HepG2 (cell line): ENCODE results near the gene TPRN. TPM values are rescaled to one million over a fixed set of nuclear protein-coding genes. Genes with fewer than 3 reads are reported as not detected.

Experiments used
- ATAC-seq: fragments of 200-7000 bp; cut with Tn5 transposase; 3 replicates; pipeline ENCODE4 v1.9.1; 2020; ENCODE audit warnings: mild to moderate bottlenecking, moderate library complexity
- BruUV-seq: library from RNA; stranded (reverse); fragments of 400-500 nt; replicated peaks from 2 replicates; lab custom pipeline; 2021; lab: Mats Ljungman, UMichigan
- CTCF ChIA-PET: fragments of 300-600 bp; formaldehyde crosslinking; extraction: SDS; loops from one replicate; lab custom pipeline; 2021; ENCODE audit warnings: low total read pairs, inconsistent platforms, low intra/inter-chr PET ratio; lab: Yijun Ruan, JAX
- POLR2A ChIA-PET: fragments of 350-600 bp; sonication (Branson Sonifier 250); formaldehyde crosslinking; loops from one replicate; lab custom pipeline; 2020; ENCODE audit warnings: antibody characterized with exemption, inconsistent platforms; lab: Yijun Ruan, JAX
- DNase-seq: peaks from one replicate; pipeline ENCODE4 v3.0.0-alpha.2; 2015; ENCODE audit warnings: low spot score
- FAIRE-seq: peaks from 3 replicates; lab custom pipeline; 2011; peaks lifted over from hg19 to GRCh38; lab: Jason Lieb, UNC
- H2AFZ ChIP-seq: one replicate; pipeline ENCODE4 v1.6.1; 2011; ENCODE audit warnings: low read length, inconsistent platforms
- H3K27ac ChIP-seq: fragments of 300-600 bp; 3 replicates; pipeline ENCODE4 v1.8.0; 2011; ENCODE audit warnings: mixed run types, mild to moderate bottlenecking, mixed read lengths, low read length, inconsistent platforms; ENCODE audit not compliant: insufficient read depth; ENCODE audit errors: extremely low read length
- H3K27me3 ChIP-seq, 2 experiments: fragments of 200-600 bp in 1 of 2; 2 replicates in 1 of 2; 3 replicates in 1 of 2; pipeline versions ENCODE4 v1.6.0 to v1.8.0; 2011; ENCODE audit warnings: low read length in 2 of 2, mild to moderate bottlenecking in 2 of 2, moderate library complexity in 2 of 2, inconsistent platforms in 1 of 2; ENCODE audit not compliant: insufficient read depth in 2 of 2, control insufficient read depth in 1 of 2
- H3K36me3 ChIP-seq, 2 experiments: fragments of 200-600 bp in 1 of 2; replicated peaks in 1 of 2; 2 replicates in 1 of 2; 3 replicates in 1 of 2; pipeline versions ENCODE4 v1.5.1 to v1.8.0; 2011; ENCODE audit warnings: low read length in 2 of 2, inconsistent platforms in 1 of 2; ENCODE audit not compliant: insufficient read depth in 2 of 2, control insufficient read depth in 1 of 2
- H3K4me1 ChIP-seq: 2 replicates; pipeline ENCODE4 v1.5.1; 2012; ENCODE audit warnings: low read length, inconsistent platforms; ENCODE audit not compliant: insufficient read depth
- H3K4me2 ChIP-seq: 2 replicates; pipeline ENCODE4 v1.6.0; 2011; ENCODE audit warnings: low read depth, low read length, inconsistent platforms
- H3K4me3 ChIP-seq, 3 experiments: fragments of 200-600 bp in 1 of 3; sonication (generic), shearing (Covaris generic) in 1 of 3; replicated peaks in 1 of 3; 2 replicates each; pipeline ENCODE4 v1.5.1; 2011 to 2016; ENCODE audit warnings: low read length in 3 of 3, inconsistent platforms in 2 of 3, low read depth in 2 of 3, mild to moderate bottlenecking in 2 of 3, control low read depth in 1 of 3, mixed read lengths in 1 of 3; ENCODE audit not compliant: insufficient read depth in 1 of 3
- H3K79me2 ChIP-seq: one replicate; pipeline ENCODE4 v1.6.1; 2011; ENCODE audit warnings: low read length, inconsistent platforms; ENCODE audit not compliant: insufficient read depth
- H3K9ac ChIP-seq: 2 replicates; pipeline ENCODE4 v1.6.0; 2011; ENCODE audit warnings: mild to moderate bottlenecking, low read depth, low read length, inconsistent platforms; ENCODE audit not compliant: insufficient read depth
- H3K9me3 ChIP-seq: 2 replicates; pipeline ENCODE4 v1.5.1; 2012; ENCODE audit warnings: mild to moderate bottlenecking, low read length
- H4K20me1 ChIP-seq: 2 replicates; pipeline ENCODE4 v1.6.0; 2011; ENCODE audit warnings: inconsistent platforms, mild to moderate bottlenecking, low read length, moderate library complexity; ENCODE audit not compliant: insufficient read depth
- FOXM1 ChIP-seq: sonication (generic); formaldehyde crosslinking; IDR thresholded peaks from 2 replicates; pipeline ENCODE4 v1.5.0; 2020; ENCODE audit warnings: missing genetic modification reagents
- HNRNPL ChIP-seq: fragments of 200-400 bp; formaldehyde crosslinking; IDR thresholded peaks from 2 replicates; pipeline ENCODE4 v1.6.1; 2017; ENCODE audit warnings: mild to moderate bottlenecking, low read depth, low read length
- HOXA5 ChIP-seq: sonication (generic); formaldehyde crosslinking; IDR thresholded peaks from 2 replicates; pipeline ENCODE4 v1.4.0; 2020; ENCODE audit warnings: missing genetic modification reagents
- HOXD1 ChIP-seq: sonication (generic); formaldehyde crosslinking; IDR thresholded peaks from 2 replicates; pipeline ENCODE4 v1.5.0; 2020; ENCODE audit warnings: missing genetic modification reagents
- PHF20 ChIP-seq: sonication (generic); formaldehyde crosslinking; IDR thresholded peaks from 2 replicates; pipeline ENCODE4 v1.5.0; 2020; ENCODE audit warnings: mild to moderate bottlenecking, missing genetic modification reagents
- PTBP1 ChIP-seq: fragments of 200-400 bp; formaldehyde crosslinking; IDR thresholded peaks from 2 replicates; pipeline ENCODE4 v1.6.1; 2018; ENCODE audit warnings: low read length, low read depth; ENCODE audit not compliant: poor library complexity, severe bottlenecking
- RFX5 ChIP-seq: IDR thresholded peaks from 2 replicates; pipeline ENCODE4 v1.6.1; 2011; ENCODE audit warnings: low read depth, low read length, improper control_type of control experiment
- SMARCE1 ChIP-seq: fragments of 450-650 bp; IDR thresholded peaks from 2 replicates; pipeline ENCODE4 v1.6.1; 2017; ENCODE audit warnings: borderline replicate concordance
- ZNF431 ChIP-seq: sonication (generic); formaldehyde crosslinking; IDR thresholded peaks from 2 replicates; pipeline ENCODE4 v1.9.0; 2022; ENCODE audit warnings: missing genetic modification reagents, low read depth, mild to moderate bottlenecking, borderline replicate concordance
- ZNF510 ChIP-seq: sonication (generic); formaldehyde crosslinking; IDR thresholded peaks from 2 replicates; pipeline ENCODE4 v1.4.0; 2020; ENCODE audit warnings: low read depth, mild to moderate bottlenecking, missing genetic modification reagents
- ZNF703 ChIP-seq: sonication (generic); formaldehyde crosslinking; IDR thresholded peaks from 2 replicates; pipeline ENCODE4 v1.5.1; 2020; ENCODE audit warnings: missing genetic modification reagents, mild to moderate bottlenecking, moderate library complexity, borderline replicate concordance
- ZZZ3 ChIP-seq: sonication (generic); formaldehyde crosslinking; IDR thresholded peaks from 2 replicates; pipeline ENCODE4 v1.4.0; 2020; ENCODE audit warnings: missing genetic modification reagents, mild to moderate bottlenecking, borderline replicate concordance
- WGBS: methylation state at CpG from one replicate; pipeline ENCODE4 v1.1.6; 2017; ENCODE audit warnings: low lambda C conversion rate; 5-methylcytosine and 5-hydroxymethylcytosine counted together
- in situ Hi-C: cut with HindIII; loops from 2 replicates; pipeline ENCODE4 v1.10.0; 2017; ENCODE audit warnings: low pct_unique_long_range_greater_than_20kb; ENCODE audit not compliant: extremely low pct_ligation_motif_present
- intact Hi-C: fragments of 100-400 bp; cut with micrococcal nuclease; formaldehyde crosslinking; loops from one replicate; pipeline ENCODE4 v1.10.0; 2022; ENCODE audit not compliant: unreplicated experiment
- polyA plus RNA-seq, 8 experiments: library from polyadenylated mRNA; depleted of rRNA in 3 of 8; stranded (reverse) in 7 of 8; unstranded in 1 of 8; fragments of >200 nt; fragmentation: Illumina TruSeq in 4 of 8; extraction: Trizol in 4 of 8; gene quantifications; 2 replicates each; pipeline versions ENCODE4 v1.2.1 to v1.2.3, GENCODE V29; 2011 to 2016; ENCODE audit warnings: low read depth in 4 of 8, missing spikeins in 1 of 8, mixed read lengths in 1 of 8; ENCODE audit not compliant: insufficient read depth in 1 of 8
- total RNA-seq, 5 experiments: library from RNA; depleted of rRNA; stranded (reverse); fragments of >200 nt; fragmentation: Illumina TruSeq; extraction: Trizol; gene quantifications; 2 replicates each; pipeline ENCODE4 v1.2.3, GENCODE V29; 2016; ENCODE audit warnings: low read depth in 1 of 5
- TF ChIP-seq, protein P1 (sequence below): sonication (generic); formaldehyde crosslinking; conservative IDR thresholded peaks from 2 replicates; pipeline ENCODE4 v1.4.0; 2020; ENCODE audit warnings: missing genetic modification reagents
- TF ChIP-seq, protein P2 (sequence below): sonication (generic); formaldehyde crosslinking; IDR thresholded peaks from 2 replicates; pipeline ENCODE4 v1.5.0; 2020; ENCODE audit warnings: mild to moderate bottlenecking, missing genetic modification reagents

The TPRN gene
- total and polyA plus RNA-seq, 2 of the 13 experiments (the other 11 are each of a cell fraction or from before 2014, with no cell fraction given), result 10.1 to 19.2 TPM

DNA sequence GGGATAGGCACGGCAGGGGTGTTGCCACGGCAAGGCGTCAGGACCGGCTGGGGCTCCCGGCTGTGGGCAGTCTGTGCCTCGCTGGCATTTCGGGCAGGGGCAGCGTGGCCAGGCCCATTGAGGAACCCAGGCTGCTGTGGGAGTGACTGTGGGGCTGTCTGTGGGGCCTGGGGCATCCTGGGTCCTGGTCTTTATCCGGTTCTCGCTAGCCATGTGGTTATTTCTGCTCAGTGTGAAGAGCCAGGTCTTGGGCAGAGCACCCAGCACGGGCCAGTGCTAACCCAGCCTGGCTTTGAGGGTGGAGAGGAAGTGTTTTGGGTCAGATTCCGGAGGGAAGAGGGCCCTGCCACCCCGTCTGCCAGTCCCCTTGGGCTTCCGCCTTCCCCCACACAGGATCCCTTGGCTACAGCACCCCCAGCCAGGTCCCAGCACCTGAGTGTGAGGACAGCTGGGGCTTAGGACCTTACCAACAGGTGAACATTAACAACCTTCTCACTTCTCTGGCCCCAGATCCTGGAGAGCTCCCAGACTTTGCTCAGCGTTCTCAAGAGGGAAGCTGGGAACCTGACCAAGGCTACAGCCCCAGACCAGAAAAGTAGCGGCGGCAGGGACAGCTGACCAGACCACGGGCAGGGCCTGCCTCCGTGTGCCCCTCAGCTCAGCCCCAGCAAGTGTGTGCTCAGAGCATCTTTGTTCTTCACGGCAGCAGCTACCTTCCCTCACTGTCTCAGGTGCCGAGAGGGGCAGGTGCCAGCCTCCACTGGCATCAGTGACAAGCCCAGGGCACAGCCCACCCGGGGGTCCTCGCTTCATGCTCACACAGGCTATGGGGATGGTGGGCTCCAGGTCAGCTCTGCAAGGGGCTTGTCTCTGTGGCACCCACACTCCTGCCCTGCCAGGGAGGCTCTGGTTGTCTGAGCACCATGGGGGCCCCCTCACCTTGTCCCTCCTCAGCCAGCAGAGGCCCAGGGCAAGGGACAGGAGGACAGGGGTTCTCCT lies 10.9 kb downstream of the TPRN start (continued):
- no peak for TF ChIP-seq FOXM1 (CRISPR knock-in tag)
- TF ChIP-seq HNRNPL, result peak; percentile 79; the same call in 1 of the 2 replicates

DNA sequence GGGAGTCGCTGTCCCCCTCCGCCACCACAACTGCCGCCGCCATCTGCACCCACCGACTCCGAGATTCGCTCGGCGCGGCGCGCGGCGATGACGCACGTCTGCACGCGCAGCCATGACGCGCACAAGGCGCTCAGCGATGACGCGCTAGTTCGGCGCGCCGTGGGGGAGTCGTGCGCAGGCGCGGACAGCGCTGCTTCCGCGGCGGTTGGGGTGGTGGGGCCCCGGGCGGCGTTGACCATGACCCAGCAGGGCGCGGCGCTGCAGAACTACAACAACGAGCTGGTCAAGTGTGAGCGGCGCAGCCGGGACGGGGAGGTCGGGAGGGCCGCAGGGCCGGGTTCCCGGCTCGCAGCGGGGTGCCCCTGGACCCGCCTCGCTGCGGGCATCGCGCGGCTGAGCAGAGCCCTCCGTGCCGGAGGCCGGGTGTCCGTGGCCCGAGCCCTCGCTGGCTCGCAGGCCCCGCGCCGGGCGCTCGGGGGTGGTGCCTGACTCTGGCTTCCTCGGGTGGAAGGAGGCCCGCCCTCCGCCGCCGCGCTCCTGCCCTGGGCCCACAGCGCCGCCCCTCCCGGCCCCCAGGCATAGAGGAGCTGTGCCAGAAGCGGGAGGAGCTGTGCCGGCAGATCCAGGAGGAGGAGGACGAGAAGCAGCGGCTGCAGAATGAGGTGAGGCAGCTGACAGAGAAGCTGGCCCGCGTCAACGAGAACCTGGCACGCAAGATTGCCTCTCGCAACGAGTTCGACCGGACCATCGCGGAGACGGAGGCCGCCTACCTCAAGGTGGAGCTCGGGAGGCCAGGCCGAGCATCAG lies 11.8 kb downstream of the TPRN start, which contains the start of the genes ANAPC2 and SSNA1:
TSS of gene ANAPC2 (minus strand) at position 71 of the 807 bp plus-strand sequence. CDS start at position 43, 28 bp downstream.
TSS of gene SSNA1 (plus strand) at position 187 of the 807 bp plus-strand sequence. CDS start at position 238, 51 bp downstream.
- intact Hi-C loops (loop anchor here (1.0 to 2.0 kb wide), 3 partner anchors 16 to 38 kb away; partner anchors contain the start of genes NDOR1, RNF224 and TMEM203), in situ Hi-C loops (loop anchor here (5.0 kb wide), 1 partner anchor 39 kb away; the partner anchor contains the start of genes CYSRT1 and RNF224)
- Histone ChIP-seq H3K9me3 (no peaks in the 10 kb centered on the region), H3K4me3 (peak within 1 kb of the TSS; percentile 84 to 99 (median 97)), H3K9ac (peak within 1 kb of the TSS; percentile 87), H3K4me1 (peaks cover 28% of the 10 kb centered on the region), H3K36me3 (peaks cover 17 to 28% of the 10 kb centered on the region in 2 experiments; a peak in 3 of 5 replicates), H3K27ac (peak within 1 kb of the TSS; percentile 81), H3K4me2 (peak within 1 kb of the TSS; percentile 94), H3K27me3 (no peaks in the 10 kb centered on the region), H3K79me2 (peaks cover 26% of the 10 kb centered on the region), H4K20me1 (no peaks in the 10 kb centered on the region), H2AFZ (no peak within 1 kb of the TSS)
- CTCF ChIA-PET, result interaction anchor here (0.8 to 2.6 kb wide), 4 partner anchors 11 to 74 kb away, joined by 3 to 19 read pairs (median 10); partner anchors contain the start of gene RNF224
- 2% methylated on average over 25 of the region's 98 CpGs for WGBS
- POLR2A ChIA-PET, result interaction anchor here (0.8 to 3.8 kb wide), 28 partner anchors 10 to 133 kb away, joined by 3 to 52 read pairs (median 7); partner anchors contain the start of genes MAN1B1, NDOR1, NELFB and RNF208
- ATAC-seq, result peak; percentile 84
- FAIRE-seq, result peak; percentile 30
- DNase-seq, result peak; percentile 85
- BruUV-seq, result TSS peak; percentile 85
- TF ChIP-seq, protein P1, sequence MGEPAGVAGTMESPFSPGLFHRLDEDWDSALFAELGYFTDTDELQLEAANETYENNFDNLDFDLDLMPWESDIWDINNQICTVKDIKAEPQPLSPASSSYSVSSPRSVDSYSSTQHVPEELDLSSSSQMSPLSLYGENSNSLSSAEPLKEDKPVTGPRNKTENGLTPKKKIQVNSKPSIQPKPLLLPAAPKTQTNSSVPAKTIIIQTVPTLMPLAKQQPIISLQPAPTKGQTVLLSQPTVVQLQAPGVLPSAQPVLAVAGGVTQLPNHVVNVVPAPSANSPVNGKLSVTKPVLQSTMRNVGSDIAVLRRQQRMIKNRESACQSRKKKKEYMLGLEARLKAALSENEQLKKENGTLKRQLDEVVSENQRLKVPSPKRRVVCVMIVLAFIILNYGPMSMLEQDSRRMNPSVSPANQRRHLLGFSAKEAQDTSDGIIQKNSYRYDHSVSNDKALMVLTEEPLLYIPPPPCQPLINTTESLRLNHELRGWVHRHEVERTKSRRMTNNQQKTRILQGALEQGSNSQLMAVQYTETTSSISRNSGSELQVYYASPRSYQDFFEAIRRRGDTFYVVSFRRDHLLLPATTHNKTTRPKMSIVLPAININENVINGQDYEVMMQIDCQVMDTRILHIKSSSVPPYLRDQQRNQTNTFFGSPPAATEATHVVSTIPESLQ, result no peak; the same call in 1 of the 2 replicates
- TF ChIP-seq ZNF703 (CRISPR knock-in tag) (no peak), HOXA5 (peak; percentile 91; the same call in 1 of the 2 replicates), ZZZ3 (CRISPR knock-in tag) (peak; percentile 90; the same call in 1 of the 2 replicates), ZNF510 (CRISPR knock-in tag) (no peak), HOXD1 (CRISPR knock-in tag) (peak; percentile 41; the same call in 1 of the 2 replicates), PTBP1 (no peak), PHF20 (peak; percentile 100), SMARCE1 (no peak), ZNF431 (CRISPR knock-in tag) (0 out of 2 replicates have a peak, but pooled peaks have one; percentile 42), RFX5 (0 out of 2 replicates have a peak, but pooled peaks have one; percentile 46)
- TF ChIP-seq, protein P2, sequence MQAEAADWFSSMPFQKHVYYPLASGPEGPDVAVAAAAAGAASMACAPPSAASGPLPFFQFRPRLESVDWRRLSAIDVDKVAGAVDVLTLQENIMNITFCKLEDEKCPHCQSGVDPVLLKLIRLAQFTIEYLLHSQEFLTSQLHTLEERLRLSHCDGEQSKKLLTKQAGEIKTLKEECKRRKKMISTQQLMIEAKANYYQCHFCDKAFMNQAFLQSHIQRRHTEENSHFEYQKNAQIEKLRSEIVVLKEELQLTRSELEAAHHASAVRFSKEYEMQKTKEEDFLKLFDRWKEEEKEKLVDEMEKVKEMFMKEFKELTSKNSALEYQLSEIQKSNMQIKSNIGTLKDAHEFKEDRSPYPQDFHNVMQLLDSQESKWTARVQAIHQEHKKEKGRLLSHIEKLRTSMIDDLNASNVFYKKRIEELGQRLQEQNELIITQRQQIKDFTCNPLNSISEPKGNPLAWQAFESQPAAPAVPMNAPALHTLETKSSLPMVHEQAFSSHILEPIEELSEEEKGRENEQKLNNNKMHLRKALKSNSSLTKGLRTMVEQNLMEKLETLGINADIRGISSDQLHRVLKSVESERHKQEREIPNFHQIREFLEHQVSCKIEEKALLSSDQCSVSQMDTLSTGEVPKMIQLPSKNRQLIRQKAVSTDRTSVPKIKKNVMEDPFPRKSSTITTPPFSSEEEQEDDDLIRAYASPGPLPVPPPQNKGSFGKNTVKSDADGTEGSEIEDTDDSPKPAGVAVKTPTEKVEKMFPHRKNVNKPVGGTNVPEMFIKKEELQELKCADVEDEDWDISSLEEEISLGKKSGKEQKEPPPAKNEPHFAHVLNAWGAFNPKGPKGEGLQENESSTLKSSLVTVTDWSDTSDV, result 0 out of 2 replicates have a peak, but pooled peaks have one; percentile 35
